CD4-positive, alpha-beta T cell (primary cell): Measurements from ENCODE around the gene CCKAR. TPM values are rescaled to one million over a fixed set of nuclear protein-coding genes. Genes with fewer than 3 reads are reported as not detected.

Experiments used
- ATAC-seq: fragments of 200-7000 bp; cut with Tn5 transposase; one replicate; pipeline ENCODE4 v1.10.0; 2022; ENCODE audit warnings: mild to moderate bottlenecking; ENCODE audit not compliant: poor library complexity
- CTCF ChIA-PET: fragments of 350-600 bp; sonication (Branson Sonifier 250); formaldehyde crosslinking; loops from one replicate; lab custom pipeline; 2021; ENCODE audit warnings: antibody characterized with exemption, inconsistent platforms; lab: Charles Lee
- POLR2A ChIA-PET: fragments of 350-600 bp; sonication (Branson Sonifier 250); formaldehyde crosslinking; loops from one replicate; lab custom pipeline; 2021; ENCODE audit warnings: antibody characterized with exemption, inconsistent platforms; lab: Charles Lee
- DNase-seq, 14 experiments: peaks; one replicate each; pipeline ENCODE4 v3.0.0-alpha.2; 2013 to 2020; ENCODE audit warnings: mixed read lengths in 2 of 14
- H3K27ac ChIP-seq, 2 donors: one replicate each; pipeline versions ENCODE4 v1.5.1 to v1.7.0; 2013; ENCODE audit warnings: low read length in 2 of 2, low read depth in 1 of 2, mild to moderate bottlenecking in 1 of 2
- H3K27me3 ChIP-seq, 2 experiments: 1 replicate in 1 of 2; 2 replicates in 1 of 2; pipeline versions ENCODE4 v1.6.1 to v1.7.0; 2013; ENCODE audit warnings: low read length in 2 of 2, control low read depth in 1 of 2, mild to moderate bottlenecking in 1 of 2, moderate library complexity in 1 of 2; ENCODE audit not compliant: insufficient read depth in 2 of 2, control insufficient read depth in 1 of 2
- H3K36me3 ChIP-seq: one replicate; pipeline ENCODE4 v1.6.1; 2013; ENCODE audit warnings: low read length, control low read depth; ENCODE audit not compliant: insufficient read depth
- H3K4me1 ChIP-seq: one replicate; pipeline ENCODE4 v1.6.1; 2013; ENCODE audit warnings: low read length, control low read depth; ENCODE audit not compliant: insufficient read depth
- H3K4me3 ChIP-seq: one replicate; pipeline ENCODE4 v1.5.1; 2013; ENCODE audit warnings: mild to moderate bottlenecking, low read length, moderate library complexity
- H3K9me3 ChIP-seq, 2 experiments: 1 replicate in 1 of 2; 2 replicates in 1 of 2; pipeline versions ENCODE4 v1.6.1 to v1.7.0; 2013; ENCODE audit warnings: low read length in 2 of 2, mild to moderate bottlenecking in 2 of 2, control low read depth in 1 of 2, moderate library complexity in 1 of 2; ENCODE audit not compliant: control insufficient read depth in 1 of 2, insufficient read depth in 1 of 2
- H3K27ac Mint-ChIP-seq: one replicate; pipeline ENCODE4 v1.8.0; 2020; ENCODE audit warnings: mixed read lengths
- H3K27me3 Mint-ChIP-seq: one replicate; pipeline ENCODE4 v1.8.0; 2021; ENCODE audit warnings: mixed read lengths
- H3K36me3 Mint-ChIP-seq: one replicate; pipeline ENCODE4 v1.8.0; 2021; ENCODE audit warnings: low read depth, mixed read lengths
- H3K4me1 Mint-ChIP-seq: one replicate; pipeline ENCODE4 v1.8.0; 2021; ENCODE audit warnings: low read depth, mixed read lengths
- H3K4me3 Mint-ChIP-seq: one replicate; pipeline ENCODE4 v1.8.0; 2020; ENCODE audit warnings: mild to moderate bottlenecking, mixed read lengths
- H3K9me3 Mint-ChIP-seq: one replicate; pipeline ENCODE4 v1.8.0; 2020; ENCODE audit warnings: mixed read lengths
- intact Hi-C, 2 experiments: fragments of 100-400 bp; cut with DNase I in 1 of 2; cut with micrococcal nuclease in 1 of 2; formaldehyde crosslinking; loops; one replicate each; pipeline versions ENCODE4 v1.15.1 to v1.9.0; 2023 to 2025; cut with DNase I, micrococcal nuclease
- total RNA-seq, 174 experiments: library from RNA in 2 of 174; stranded (reverse) in 2 of 174; gene quantifications; one replicate each; pipeline ENCODE4 v1.2.3 and lab custom pipeline; 2021 to 2026
- TF ChIP-seq, protein P1 (sequence below): fragments of 200-600 bp; IDR thresholded peaks from one replicate; pipeline ENCODE4 v1.8.0; 2022; ENCODE audit warnings: antibody characterized with exemption, mild to moderate bottlenecking

The CCKAR gene
- total RNA-seq, 2 experiments from 2014 or later: not detected

DNA sequence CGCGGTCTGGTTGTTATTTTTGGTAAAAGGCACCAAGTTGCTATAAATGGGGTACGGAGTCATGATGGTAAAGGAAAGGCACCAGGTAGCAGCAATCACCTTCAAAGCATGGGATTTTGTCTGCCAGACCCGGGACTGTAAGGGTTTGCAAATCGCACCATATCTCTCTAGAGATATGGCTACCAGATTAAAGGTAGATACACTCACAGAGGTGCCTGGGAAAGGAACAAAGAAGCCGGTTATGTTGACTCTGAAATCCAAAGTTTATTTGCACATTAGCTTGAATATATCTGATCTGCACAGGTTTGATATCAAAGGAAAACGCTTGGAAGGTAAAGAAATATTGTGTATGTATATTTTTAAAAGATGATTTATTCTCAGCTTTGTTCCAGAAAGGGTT is 4.6 kb downstream of the CCKAR start:
- Histone ChIP-seq H3K4me1 (no peaks in the 10 kb centered on the region), H3K9me3 (peaks cover 0 to 7% of the 10 kb centered on the region in 2 experiments), H3K27me3 (no peaks in the 10 kb centered on the region), H3K4me3 (no peak overlapping the region), H3K36me3 (no peaks in the 10 kb centered on the region), H3K27ac (no peak overlapping the region)
- POLR2A ChIA-PET: no interaction called here
- Mint-ChIP-seq H3K27me3 (peaks cover 13% of the 10 kb centered on the region), H3K4me1 (no peaks in the 10 kb centered on the region), H3K27ac (no peak overlapping the region), H3K36me3 (no peaks in the 10 kb centered on the region), H3K4me3 (no peak overlapping the region), H3K9me3 (no peaks in the 10 kb centered on the region)
- intact Hi-C loops: no loop called here
- no peak for DNase-seq
- ATAC-seq: no peak
- CTCF ChIA-PET: no interaction called here
- TF ChIP-seq, protein P1, sequence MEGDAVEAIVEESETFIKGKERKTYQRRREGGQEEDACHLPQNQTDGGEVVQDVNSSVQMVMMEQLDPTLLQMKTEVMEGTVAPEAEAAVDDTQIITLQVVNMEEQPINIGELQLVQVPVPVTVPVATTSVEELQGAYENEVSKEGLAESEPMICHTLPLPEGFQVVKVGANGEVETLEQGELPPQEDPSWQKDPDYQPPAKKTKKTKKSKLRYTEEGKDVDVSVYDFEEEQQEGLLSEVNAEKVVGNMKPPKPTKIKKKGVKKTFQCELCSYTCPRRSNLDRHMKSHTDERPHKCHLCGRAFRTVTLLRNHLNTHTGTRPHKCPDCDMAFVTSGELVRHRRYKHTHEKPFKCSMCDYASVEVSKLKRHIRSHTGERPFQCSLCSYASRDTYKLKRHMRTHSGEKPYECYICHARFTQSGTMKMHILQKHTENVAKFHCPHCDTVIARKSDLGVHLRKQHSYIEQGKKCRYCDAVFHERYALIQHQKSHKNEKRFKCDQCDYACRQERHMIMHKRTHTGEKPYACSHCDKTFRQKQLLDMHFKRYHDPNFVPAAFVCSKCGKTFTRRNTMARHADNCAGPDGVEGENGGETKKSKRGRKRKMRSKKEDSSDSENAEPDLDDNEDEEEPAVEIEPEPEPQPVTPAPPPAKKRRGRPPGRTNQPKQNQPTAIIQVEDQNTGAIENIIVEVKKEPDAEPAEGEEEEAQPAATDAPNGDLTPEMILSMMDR: no peak

DNA sequence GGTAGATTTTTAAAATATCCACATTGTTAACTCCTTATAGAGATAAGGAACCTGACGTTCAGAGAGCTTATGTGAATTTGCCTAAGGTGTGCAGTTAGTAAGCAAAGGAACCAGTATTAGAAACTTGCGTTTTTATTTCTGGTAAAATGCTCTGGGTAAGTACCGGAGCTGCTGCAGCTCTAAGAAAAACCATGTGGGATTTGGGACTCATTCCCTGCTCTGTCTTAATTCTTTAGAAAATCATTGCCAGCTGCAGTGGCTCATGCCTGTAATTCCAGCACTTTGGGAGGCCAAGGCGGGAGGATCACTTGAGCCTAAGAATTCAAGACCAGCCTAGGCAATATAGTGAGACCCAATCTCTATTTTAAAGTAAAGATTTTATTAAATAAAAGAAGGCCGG is 5.8 kb downstream of the CCKAR start:
- Mint-ChIP-seq H3K9me3 (no peaks in the 10 kb centered on the region), H3K27ac (no peak overlapping the region), H3K4me1 (no peaks in the 10 kb centered on the region), H3K36me3 (no peaks in the 10 kb centered on the region), H3K27me3 (peaks cover 13% of the 10 kb centered on the region), H3K4me3 (no peak overlapping the region)
- ATAC-seq: no peak
- POLR2A ChIA-PET: no interaction called here
- H3K27ac ChIP-seq: no peak overlapping the region
- DNase-seq: no peak
- TF ChIP-seq, protein P1: no peak
- no peak overlapping the region for H3K4me3 ChIP-seq
- H3K9me3 ChIP-seq: peaks cover 0 to 7% of the 10 kb centered on the region in 2 experiments
- no peaks in the 10 kb centered on the region for H3K4me1 ChIP-seq
- no peaks in the 10 kb centered on the region for H3K27me3 ChIP-seq
- no peaks in the 10 kb centered on the region for H3K36me3 ChIP-seq
- CTCF ChIA-PET: no interaction called here
- intact Hi-C loops: no loop called here

DNA sequence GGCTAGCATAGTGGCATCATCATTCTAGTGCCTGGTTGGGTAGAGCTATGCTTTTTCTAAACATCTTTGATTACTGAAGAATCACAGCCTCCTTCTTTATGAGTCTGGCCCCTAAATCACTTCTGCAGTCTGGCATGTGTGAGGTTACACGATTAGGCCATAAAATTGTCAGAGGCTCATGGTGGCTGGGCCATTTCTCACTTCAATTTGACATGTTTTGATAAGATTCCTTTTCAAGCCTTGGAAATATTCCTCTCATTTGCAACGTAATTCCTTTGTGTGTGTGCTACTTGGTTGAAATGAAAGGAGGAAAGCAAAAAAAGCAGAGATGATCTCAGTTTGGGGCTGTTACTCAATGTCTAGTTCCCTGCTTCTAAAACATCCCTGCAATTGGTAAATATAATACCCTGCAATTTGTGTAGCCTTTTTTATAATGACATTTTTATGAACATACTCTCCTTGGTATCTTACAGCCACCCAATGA is 6.2 kb downstream of the CCKAR start:
- H3K9me3 Mint-ChIP-seq: no peaks in the 10 kb centered on the region
- no peaks in the 10 kb centered on the region for H3K4me1 ChIP-seq
- H3K4me1 Mint-ChIP-seq: no peaks in the 10 kb centered on the region
- DNase-seq (no peak), ATAC-seq (no peak)
- TF ChIP-seq, protein P1: no peak
- H3K9me3 ChIP-seq: peaks cover 0 to 7% of the 10 kb centered on the region in 2 experiments
- H3K4me3 Mint-ChIP-seq: no peak overlapping the region
- no peaks in the 10 kb centered on the region for H3K36me3 ChIP-seq
- peaks cover 11% of the 10 kb centered on the region for H3K27me3 Mint-ChIP-seq
- CTCF ChIA-PET: no interaction called here
- no peak overlapping the region for H3K27ac ChIP-seq
- POLR2A ChIA-PET: no interaction called here
- no peak overlapping the region for H3K4me3 ChIP-seq
- intact Hi-C loops: no loop called here
- no peaks in the 10 kb centered on the region for H3K27me3 ChIP-seq
- no peaks in the 10 kb centered on the region for H3K36me3 Mint-ChIP-seq
- H3K27ac Mint-ChIP-seq: no peak overlapping the region
